Renal cortical epithelial cell (primary cell): Measurements from ENCODE around the gene VPS35. TPM values are rescaled to one million over a fixed set of nuclear protein-coding genes. Genes with fewer than 3 reads are reported as not detected.

ENCODE experiments used
- DNase-seq: peaks from one replicate; pipeline ENCODE4 v3.0.0-alpha.2; 2011; ENCODE audit warnings: low read depth
- total RNA-seq: library from RNA; depleted of rRNA; stranded (reverse); fragments of >200 nt; gene quantifications from 2 replicates; pipeline ENCODE4 v1.2.3, GENCODE V29; 2014

The VPS35 gene
- total RNA-seq, 1 donor from 2014 or later = 195 TPM

- DNase-seq = no peak
Observed at GRCh38 chr16:46613352-46613751, 75.6 kb downstream of the VPS35 start.

- no peak for DNase-seq
Observed at GRCh38 chr16:46612121-46612520, 76.9 kb downstream of the VPS35 start.

- DNase-seq = peak; percentile 73
Observed at GRCh38 chr16:46607529-46607928, 81.4 kb downstream of the VPS35 start.

DNA sequence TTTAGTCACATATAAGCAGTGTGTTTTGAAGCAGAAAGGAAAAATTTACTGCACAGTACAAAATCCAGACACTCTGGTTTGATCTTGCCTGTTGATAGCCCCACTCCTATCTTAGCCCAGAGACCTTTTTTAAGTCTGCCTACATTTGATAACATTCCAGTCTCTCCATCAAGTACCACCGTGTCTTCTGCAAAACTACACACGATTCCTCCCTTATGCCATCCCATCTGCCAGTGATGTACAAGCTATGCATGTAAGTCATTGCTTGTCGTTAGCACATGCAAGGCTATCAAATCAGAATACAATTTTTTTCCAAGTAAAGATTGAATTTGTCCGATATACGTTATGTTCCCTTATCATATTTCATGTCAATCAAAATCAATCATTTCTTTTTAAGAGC lies 82.7 kb downstream of the VPS35 start:
- no peak for DNase-seq

Other genes starting within 250 kb of the VPS35 start
- 0.85 and 8.7 TPM in 2 replicates for gene SHCBP1, start 67.8 kb downstream of the VPS35 start, total RNA-seq
- gene ORC6, start 481 bp upstream of the VPS35 start, total RNA-seq = 2.4 and 8.3 TPM in 2 replicates
- 0.50 TPM in 1 of 2 replicates, not detected in the other for gene MYLK3, start 59.2 kb upstream of the VPS35 start, total RNA-seq
- gene C16orf87, start 142.0 kb upstream of the VPS35 start, total RNA-seq = 13.5 and 14.2 TPM in 2 replicates
- 25.7 and 36.3 TPM in 2 replicates for gene GPT2, start 195.2 kb upstream of the VPS35 start, total RNA-seq